Amniotic epithelial cell (primary cell): ENCODE data around the gene TAS2R40.
"Not testable (repeated sequence)": the region's sequence is repeated elsewhere in the genome, so short reads cannot be mapped to it uniquely, and the experiment has no call there.

ENCODE experiments used
- DNase-seq: peaks from one replicate; pipeline ENCODE4 v3.0.0-alpha.2; 2010; ENCODE audit warnings: low read depth

TAS2R40 gene

DNA sequence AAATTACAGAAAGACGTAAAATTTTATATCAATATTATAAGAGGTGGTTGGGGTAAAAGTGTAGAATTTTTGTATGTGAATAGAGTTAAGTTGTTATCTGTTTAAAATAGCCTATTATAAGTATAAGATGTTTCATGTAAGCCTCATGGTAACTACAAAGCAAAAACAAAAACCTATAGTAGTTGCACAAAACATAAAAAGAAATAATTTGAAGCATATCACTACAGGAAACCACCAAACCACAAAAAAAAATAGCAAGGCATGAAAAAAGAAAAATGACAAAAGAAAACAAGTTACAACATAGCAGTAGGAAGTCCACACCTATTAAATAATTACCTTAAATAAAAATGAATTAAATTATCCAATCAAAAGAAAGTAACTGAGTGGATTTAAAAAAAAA lies 29.0 kb downstream of the TAS2R40 start:
- DNase-seq = no peak

DNA sequence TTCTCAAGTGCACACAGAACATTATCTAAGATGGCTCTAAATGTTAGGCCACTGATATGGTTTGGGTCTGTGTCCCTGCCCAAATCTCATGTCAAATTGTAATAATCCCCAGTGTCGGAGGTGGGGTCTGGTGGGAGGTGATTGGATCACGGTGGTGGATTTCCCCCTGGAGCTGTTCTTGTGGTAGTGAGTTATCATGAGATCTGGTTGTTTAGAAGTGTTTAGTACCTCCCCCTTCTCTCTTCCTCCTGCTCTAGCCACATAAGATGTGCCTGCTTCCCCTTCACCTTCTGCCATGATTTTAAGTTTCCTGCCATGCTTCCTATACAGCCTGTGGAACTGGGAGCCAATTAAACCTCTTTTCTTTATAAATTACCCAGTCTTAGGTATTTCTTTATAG lies 30.2 kb downstream of the TAS2R40 start:
- DNase-seq = no peak

DNA sequence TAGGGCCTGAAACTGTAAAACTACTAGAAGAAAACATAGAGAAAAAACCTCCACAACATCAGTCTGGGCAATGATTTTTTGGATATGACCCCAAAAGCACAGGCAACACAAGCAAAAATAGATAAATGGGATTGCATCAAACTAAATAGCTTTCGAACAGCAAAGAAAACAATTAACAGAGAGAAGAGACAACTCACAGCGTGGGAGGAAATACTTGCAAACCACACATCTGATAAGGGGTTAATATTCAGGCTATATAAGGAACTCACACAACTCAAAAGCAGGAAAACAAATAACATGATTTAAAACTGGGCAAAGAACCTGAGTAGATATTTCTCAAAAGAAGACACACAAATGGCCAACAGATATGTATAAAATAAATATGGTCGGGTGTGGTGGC lies 33.7 kb downstream of the TAS2R40 start:
- DNase-seq = peak; percentile 81

DNA sequence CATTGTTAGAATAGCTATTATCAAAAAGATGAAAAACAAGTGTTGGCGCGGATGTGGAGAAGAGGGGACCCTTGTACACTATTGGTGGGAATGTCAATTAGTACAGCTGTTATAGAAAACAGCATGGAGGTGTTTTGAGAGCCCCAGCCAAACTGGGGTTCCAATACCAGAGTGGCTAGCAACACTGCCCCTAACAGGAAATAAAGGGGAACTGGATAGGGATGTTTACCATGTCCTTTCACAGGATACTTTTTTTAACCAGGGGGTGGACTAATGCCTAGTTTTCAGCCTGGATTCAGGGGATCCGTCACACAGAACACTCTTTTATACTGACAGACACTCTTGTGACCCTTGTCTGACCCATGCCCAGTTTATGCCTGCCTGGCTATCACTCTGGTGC lies 34.5 kb downstream of the TAS2R40 start:
- no peak for DNase-seq

DNA sequence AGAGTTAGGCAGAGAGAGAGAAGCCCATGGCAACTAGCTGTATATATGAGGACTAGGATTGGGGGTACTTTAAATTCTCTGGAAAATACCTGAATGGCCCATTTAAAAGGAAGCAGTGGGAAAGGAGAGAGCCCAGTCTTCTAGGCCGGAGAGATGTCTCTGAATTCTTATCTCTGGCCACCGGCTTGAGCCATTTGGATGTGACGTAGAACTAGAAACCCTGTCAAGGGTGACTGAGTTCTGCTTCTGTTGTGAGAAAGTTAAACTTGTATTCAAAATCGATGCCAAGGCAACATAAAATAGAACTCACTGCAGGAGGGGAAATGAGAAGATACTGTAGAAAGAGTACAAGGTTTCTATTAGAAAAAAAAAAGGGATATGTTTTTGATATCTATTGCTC lies 35.1 kb downstream of the TAS2R40 start:
- DNase-seq = no peak

DNA sequence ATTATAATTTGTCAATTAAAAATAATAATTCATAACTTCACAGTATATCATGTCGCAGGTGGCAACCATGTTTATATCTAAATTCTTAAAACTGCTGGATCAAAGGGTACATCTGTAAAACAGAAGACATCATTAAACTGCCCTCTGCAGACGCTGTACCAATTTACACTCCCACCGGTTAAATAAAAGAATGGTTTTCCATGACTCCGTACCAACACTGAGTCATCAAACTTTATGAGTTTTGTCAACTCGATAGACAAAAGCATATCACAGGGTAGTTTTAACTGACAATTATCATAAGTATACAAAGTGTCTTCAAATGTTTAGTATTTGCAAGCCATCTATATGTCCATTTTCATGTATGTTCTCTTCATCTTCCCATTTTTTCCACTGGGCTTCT lies 35.7 kb downstream of the TAS2R40 start:
- DNase-seq = no peak

DNA sequence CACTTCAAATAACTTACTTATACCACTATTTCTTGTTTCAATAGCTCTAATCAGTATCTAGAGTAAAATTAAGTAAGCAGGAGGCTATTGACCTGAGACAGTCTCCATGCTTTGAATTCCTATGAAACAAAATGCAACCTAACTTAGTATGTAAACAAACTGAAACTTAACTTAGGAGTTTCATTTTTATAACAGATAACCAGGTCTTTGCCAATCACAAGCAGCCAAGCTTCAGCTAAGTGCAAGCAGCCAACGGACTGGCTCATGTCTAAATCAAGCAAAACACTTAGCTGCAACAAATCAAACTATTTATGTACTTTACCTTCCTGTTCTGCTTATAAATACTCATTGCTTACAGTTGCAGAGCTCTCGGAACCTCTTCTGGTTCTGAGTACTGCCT lies 37.0 kb downstream of the TAS2R40 start:
- peak; percentile 37 for DNase-seq

DNA sequence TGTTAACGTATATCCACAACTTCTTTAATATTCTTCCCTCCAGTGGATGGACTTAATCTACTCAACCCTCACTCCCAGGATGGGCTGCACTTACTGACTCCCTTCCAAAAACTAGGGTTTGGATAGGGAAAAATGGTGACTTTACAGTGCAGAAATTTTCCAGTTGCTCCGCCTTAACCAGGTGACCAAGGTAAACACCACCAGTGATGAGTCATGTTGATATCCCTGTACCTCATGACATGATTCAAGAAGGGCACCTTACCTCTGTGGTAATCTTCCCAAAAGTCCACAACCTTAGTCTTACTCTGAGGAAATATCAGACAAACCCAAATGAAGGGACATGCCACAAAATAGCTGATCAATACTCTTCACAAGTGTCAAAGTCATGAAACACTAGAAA lies 37.9 kb downstream of the TAS2R40 start:
- DNase-seq = no peak

DNA sequence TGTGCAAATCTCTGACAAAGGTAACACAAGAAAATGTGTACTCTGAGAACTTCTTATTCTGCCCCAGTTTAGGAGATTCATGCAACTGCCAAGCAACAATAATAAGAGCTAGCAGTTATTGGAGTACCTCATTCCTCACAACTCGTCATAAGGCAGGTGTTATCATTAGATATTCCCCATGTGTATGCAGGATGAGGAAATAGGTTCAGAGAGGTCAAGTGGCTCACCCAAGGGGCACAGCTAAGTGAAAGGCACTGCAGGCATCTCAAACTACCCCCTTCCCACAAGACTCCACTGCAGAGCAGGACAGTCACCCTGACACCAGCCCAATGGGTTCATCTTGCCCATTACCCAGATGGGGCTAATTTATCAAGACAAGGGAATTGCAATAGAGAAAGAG lies 40.1 kb downstream of the TAS2R40 start:
- DNase-seq = no peak

DNA sequence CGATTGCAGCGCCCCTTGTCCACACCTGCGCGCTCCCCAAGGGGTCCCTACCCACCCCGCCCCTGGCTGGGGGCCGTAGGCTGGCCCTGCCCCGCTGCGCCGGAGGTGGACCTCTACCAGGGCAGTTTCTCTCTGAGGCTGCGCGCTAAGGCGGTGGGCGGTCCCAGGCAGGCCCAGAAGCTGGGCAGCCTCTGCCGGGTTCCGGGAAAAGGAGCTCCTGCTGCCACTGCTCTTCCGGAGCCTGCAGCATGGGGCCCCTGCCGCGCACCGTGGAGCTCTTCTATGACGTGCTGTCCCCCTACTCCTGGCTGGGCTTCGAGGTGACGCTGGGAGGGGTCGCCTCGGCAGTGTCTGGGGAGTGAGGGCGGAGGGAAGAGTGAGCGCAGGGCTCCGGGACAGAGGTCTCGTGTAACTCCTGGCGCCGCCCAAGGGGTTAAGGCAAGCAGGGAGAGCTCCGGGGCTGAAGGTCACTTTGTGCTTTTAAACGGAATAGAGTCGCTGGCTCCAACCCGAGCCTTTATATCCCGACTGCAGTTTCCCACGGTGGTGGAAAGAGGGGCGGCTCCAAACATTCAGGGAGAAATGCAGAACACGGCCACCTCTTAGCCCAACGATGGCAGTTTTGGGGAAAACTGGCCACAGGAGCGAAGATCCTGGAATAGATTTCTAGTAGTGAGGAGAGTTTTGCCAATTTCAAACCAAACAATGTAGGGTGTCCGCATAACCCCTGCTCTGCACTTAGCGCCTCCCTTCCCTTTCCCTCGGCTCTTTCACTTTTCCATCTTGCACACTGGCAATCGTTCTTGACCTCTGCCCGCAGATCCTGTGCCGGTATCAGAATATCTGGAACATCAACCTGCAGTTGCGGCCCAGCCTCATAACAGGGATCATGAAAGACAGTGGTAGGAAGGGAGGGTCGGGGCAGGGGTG lies 41.7 kb downstream of the TAS2R40 start, which contains the start of gene GSTK1:
GSTK1 (plus strand) TSS at position 176 of the 930 bp plus-strand sequence; CDS start at position 249, 73 bp downstream.
- peak; percentile 46 for DNase-seq

DNA sequence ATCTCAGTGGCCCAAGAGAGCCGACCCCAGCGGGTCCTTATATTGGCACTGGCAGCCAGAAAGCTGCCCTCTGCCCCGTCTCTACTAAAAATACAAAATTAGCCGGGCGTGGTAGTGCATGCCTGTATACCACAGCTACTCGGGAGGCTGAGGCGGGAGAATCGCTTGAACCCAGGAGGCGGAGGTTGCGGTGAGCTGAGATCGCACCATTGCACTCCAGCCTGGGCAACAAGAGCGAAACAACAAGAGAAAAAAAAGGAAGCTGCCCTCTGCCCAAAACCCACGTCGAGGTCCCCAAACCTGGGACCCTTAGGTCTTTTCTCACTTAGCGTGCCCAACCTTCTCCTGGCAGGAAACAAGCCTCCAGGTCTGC lies 42.3 kb downstream of the TAS2R40 start:
- not testable (repeated sequence) for DNase-seq

DNA sequence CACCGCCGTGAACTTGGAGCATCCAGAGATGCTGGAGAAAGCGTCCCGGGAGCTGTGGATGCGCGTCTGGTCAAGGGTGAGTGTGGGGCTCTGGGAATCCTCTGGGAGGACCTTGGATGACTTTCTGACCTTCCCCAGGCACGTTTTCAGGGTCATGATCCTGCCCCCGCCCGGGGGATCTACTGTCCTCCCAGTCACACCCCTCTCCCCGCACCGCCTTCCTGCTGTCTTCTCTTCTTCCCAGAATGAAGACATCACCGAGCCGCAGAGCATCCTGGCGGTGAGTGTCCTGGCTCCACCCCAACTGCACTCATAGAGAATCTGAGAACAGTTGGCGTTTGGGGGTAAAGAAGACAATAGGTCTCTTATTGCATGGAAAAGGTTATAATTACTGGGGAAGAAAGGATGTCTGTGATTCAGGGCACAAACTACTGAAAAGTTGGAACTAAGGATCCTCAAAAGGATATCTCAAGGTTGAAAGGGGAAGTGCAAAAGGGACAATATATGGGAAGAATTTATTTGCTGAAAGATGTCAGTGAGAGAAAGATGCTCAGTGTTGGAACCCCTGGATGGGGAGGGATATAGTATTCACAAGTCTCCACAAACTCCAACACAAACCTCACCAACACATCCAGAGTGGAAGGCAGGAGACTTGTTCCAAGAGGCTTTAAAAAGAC lies 43.3 kb downstream of the TAS2R40 start:
- DNase-seq = no peak

DNA sequence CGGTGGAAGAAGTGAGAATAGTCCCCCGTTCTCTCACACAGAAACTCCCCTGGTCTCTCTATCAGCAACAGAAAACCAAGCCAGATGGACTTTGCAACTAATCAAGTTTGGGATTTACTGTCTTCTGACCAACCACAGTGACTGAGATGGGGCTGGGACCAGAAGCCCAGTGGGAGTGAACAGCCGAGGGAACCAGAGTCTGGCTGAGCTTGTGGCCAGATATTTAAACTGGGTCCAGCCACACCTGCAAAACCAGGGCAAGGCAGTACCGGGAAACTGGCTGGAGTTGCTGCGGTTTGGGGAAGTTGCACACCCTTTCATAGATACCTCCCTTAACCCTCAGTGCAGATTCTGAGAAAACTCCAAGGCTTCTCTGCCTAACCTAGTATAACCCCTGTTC lies 47.4 kb downstream of the TAS2R40 start:
- DNase-seq = no peak

DNA sequence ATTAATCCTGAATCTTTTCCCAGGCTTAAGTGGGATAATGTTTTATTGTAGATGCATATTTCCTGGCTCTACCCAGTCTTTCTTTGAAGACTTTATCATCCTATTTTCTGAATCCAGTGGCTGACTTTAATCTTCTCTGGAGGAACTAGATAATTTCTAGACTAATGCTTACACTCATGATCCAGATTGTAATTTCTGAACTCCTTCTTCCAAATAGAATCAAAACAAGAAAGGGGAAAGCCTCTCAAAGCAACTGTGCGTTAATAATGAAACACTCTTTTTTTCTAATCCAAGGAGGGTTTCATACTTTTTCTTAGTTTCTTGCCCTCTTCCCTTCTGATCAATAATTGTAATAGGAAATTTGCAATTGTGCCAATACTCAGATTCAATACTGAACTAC lies 49.4 kb downstream of the TAS2R40 start:
- no peak for DNase-seq
